ENCODE data around the gene MPL. TPM values are rescaled to one million over a fixed set of nuclear protein-coding genes. Genes with fewer than 3 reads are reported as not detected.
A peak's percentile ranks its signal among the peaks of the same experiment; 100 is the strongest.

The MPL gene
- total RNA-seq, 1 donor from 2014 or later = not detected

GRCh38 chr1:43302201-43302600 lies 35.4 kb upstream of the MPL start:
- no peaks in the 10 kb centered on the region for H3K9me3 Mint-ChIP-seq
- no peaks in the 10 kb centered on the region for H3K36me3 Mint-ChIP-seq (ENCODE audit: low read depth)
- intact Hi-C loops (cut with micrococcal nuclease) = no loop called here
- H3K27me3 Mint-ChIP-seq = no peaks in the 10 kb centered on the region
- H3K4me3 Mint-ChIP-seq = no peak overlapping the region
- H3K27ac Mint-ChIP-seq = no peak overlapping the region
- DNase-seq = no peak
- H3K4me1 Mint-ChIP-seq = peaks cover 2% of the 10 kb centered on the region

GRCh38 chr1:43302721-43303470 lies 34.7 kb upstream of the MPL start:
- no peak overlapping the region for H3K4me3 Mint-ChIP-seq
- no peaks in the 10 kb centered on the region for H3K27me3 Mint-ChIP-seq
- H3K9me3 Mint-ChIP-seq = no peaks in the 10 kb centered on the region
- H3K4me1 Mint-ChIP-seq = peaks cover 2% of the 10 kb centered on the region
- H3K36me3 Mint-ChIP-seq (ENCODE audit: low read depth) = no peaks in the 10 kb centered on the region
- DNase-seq = no peak
- no peak overlapping the region for H3K27ac Mint-ChIP-seq
- intact Hi-C loops (cut with micrococcal nuclease) = no loop called here

GRCh38 chr1:43303471-43304313 lies 33.9 kb upstream of the MPL start:
- no peaks in the 10 kb centered on the region for H3K36me3 Mint-ChIP-seq (ENCODE audit: low read depth)
- H3K4me3 Mint-ChIP-seq = no peak overlapping the region
- no peaks in the 10 kb centered on the region for H3K27me3 Mint-ChIP-seq
- DNase-seq = no peak
- no peaks in the 10 kb centered on the region for H3K9me3 Mint-ChIP-seq
- H3K27ac Mint-ChIP-seq = no peak overlapping the region
- H3K4me1 Mint-ChIP-seq = peaks cover 2% of the 10 kb centered on the region
- intact Hi-C loops (cut with micrococcal nuclease) = no loop called here

GRCh38 chr1:43304314-43304681 lies 33.3 kb upstream of the MPL start:
- H3K36me3 Mint-ChIP-seq (ENCODE audit: low read depth) = no peaks in the 10 kb centered on the region

DNA sequence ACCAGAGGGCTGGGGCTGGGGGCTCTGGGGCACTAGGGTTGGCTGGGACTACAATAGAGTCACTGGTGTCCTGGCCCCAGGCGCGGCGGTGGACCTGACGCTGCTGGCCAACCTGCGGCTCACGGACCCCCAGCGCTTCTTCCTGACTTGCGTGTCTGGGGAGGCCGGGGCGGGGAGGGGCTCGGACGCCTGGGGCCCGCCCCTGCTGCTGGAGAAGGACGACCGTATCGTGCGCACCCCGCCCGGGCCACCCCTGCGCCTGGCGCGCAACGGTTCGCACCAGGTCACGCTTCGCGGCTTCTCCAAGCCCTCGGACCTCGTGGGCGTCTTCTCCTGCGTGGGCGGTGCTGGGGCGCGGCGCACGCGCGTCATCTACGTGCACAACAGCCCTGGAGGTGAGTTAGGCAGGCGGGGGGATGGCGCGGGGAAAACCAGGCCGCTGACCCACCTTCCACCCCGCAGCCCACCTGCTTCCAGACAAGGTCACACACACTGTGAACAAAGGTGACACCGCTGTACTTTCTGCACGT lies 32.8 kb upstream of the MPL start:
- intact Hi-C loops (cut with micrococcal nuclease) = no loop called here
- no peaks in the 10 kb centered on the region for H3K36me3 Mint-ChIP-seq (ENCODE audit: low read depth)
- no peaks in the 10 kb centered on the region for H3K27me3 Mint-ChIP-seq
- no peak overlapping the region for H3K27ac Mint-ChIP-seq
- H3K4me3 Mint-ChIP-seq = no peak overlapping the region
- H3K4me1 Mint-ChIP-seq = peaks cover 2% of the 10 kb centered on the region
- no peaks in the 10 kb centered on the region for H3K9me3 Mint-ChIP-seq
- DNase-seq = no peak

More at GRCh38 chr1:43304314-43304681, 33.3 kb upstream of the MPL start:
- Mint-ChIP-seq H3K9me3 (no peaks in the 10 kb centered on the region), H3K27me3 (no peaks in the 10 kb centered on the region), H3K27ac (no peak overlapping the region), H3K4me3 (no peak overlapping the region), H3K4me1 (peaks cover 2% of the 10 kb centered on the region)
- intact Hi-C loops (cut with micrococcal nuclease) = no loop called here
- no peak for DNase-seq

- H3K36me3 Mint-ChIP-seq (ENCODE audit: low read depth) = no peaks in the 10 kb centered on the region
- H3K4me1 Mint-ChIP-seq = peaks cover 2% of the 10 kb centered on the region
- no peaks in the 10 kb centered on the region for H3K9me3 Mint-ChIP-seq
- no peak for DNase-seq
- peaks cover 2% of the 10 kb centered on the region for H3K27me3 Mint-ChIP-seq
- H3K4me3 Mint-ChIP-seq = no peak overlapping the region
- H3K27ac Mint-ChIP-seq = no peak overlapping the region
- intact Hi-C loops (cut with micrococcal nuclease) = no loop called here
Observed at GRCh38 chr1:43305461-43305860, 32.2 kb upstream of the MPL start.

DNA sequence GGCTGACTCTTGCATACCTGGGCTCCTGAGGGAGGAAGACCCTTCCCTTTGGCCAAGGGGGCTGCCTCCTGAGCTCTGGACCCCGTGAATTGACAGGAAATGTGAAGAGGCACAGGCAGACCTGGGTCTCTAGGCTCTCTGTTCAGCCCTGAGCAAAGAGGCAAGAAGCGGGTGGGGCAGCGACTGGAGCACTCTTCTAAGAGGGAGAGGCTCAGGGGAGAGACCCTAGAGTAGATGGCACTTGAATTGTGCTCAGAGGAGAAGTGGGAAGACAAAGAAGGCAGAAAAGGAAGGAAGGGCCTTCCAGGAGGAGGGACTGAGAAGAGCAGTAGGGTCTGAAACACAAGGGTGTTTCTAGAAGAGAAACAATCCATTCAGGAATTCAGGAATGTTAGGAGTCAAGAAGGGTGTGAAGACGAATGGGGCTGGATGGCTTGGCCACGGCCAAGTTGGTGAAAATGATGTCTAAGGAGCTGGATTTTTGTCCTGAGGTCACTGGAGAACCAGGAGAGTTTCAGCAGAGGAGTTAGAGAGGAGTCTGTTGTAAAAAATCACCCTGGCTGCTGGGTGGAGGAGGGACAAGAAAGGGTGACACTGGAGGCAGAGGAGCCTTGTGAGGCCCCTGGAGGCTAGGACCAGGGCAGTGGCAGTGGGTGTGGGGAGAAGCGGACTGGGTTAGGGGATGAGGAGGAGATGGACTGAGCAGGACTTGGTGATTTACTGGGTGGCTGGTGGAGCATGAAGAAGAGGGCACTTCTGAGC lies 31.5 kb upstream of the MPL start:
- Mint-ChIP-seq H3K27me3 (peaks cover 2% of the 10 kb centered on the region), H3K4me3 (no peak overlapping the region), H3K4me1 (peaks cover under 1% of the 10 kb centered on the region), H3K36me3 (ENCODE audit: low read depth) (no peaks in the 10 kb centered on the region), H3K27ac (peak overlapping the region; percentile 20), H3K9me3 (no peaks in the 10 kb centered on the region)
- DNase-seq = no peak
- intact Hi-C loops (cut with micrococcal nuclease) = no loop called here

DNA sequence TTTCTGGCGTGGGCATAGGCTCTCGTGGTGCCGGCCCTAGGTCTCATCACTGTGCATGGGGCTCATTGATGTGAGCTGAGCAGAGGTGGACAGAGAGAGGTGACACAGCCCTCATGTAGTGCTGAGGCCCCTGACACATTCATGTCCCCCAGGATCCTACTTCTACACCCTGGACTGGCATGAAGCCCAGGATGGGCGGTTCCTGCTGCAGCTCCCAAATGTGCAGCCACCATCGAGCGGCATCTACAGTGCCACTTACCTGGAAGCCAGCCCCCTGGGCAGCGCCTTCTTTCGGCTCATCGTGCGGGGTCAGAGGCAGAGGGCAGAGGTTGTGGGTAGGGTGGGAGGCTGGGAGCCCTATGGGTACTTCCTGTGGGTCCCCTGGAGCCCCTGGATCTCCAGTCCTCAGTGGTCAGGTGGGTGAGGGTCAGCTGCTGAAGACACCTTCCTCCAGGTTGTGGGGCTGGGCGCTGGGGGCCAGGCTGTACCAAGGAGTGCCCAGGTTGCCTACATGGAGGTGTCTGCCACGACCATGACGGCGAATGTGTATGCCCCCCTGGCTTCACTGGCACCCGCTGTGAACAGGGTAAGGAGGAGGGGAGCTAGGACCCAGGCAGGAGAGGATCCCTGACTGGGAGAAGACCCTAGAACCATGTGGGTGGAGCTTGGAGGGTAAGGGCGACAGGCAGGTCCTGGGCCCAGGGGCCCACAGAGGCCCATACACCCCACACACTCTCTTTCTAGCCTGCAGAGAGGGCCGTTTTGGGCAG lies 30.7 kb upstream of the MPL start:
- no peaks in the 10 kb centered on the region for H3K9me3 Mint-ChIP-seq
- DNase-seq = no peak
- no peak overlapping the region for H3K4me3 Mint-ChIP-seq
- intact Hi-C loops (cut with micrococcal nuclease) = no loop called here
- no peaks in the 10 kb centered on the region for H3K4me1 Mint-ChIP-seq
- H3K27me3 Mint-ChIP-seq = peaks cover 2% of the 10 kb centered on the region
- no peaks in the 10 kb centered on the region for H3K36me3 Mint-ChIP-seq (ENCODE audit: low read depth)
- H3K27ac Mint-ChIP-seq = no peak overlapping the region

DNA sequence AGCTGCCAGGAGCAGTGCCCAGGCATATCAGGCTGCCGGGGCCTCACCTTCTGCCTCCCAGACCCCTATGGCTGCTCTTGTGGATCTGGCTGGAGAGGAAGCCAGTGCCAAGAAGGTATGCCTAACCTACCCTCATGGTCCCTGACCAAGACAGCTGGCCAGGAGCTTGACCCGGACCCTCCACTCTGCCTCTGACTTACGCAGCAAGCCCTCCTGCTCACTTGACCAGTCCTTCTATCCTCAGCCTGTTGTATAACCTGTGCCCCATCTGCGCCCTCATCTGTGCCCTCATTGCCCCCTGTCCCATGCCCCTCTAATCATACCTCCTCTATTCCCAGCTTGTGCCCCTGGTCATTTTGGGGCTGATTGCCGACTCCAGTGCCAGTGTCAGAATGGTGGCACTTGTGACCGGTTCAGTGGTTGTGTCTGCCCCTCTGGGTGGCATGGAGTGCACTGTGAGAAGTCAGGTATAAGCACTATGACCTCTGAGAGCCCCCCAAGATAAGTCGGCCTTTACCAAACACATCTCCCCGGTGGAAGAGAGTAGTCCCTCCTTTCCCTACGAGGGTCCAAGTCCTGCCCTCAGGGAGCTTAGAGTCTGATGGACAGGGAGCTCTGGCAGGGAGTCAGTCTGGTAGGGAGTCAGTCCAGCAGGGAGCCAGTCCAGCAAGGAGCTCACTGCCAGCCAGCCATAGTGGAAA lies 30.0 kb upstream of the MPL start:
- H3K27me3 Mint-ChIP-seq = peaks cover 2% of the 10 kb centered on the region
- no peaks in the 10 kb centered on the region for H3K36me3 Mint-ChIP-seq (ENCODE audit: low read depth)
- H3K9me3 Mint-ChIP-seq = no peaks in the 10 kb centered on the region
- intact Hi-C loops (cut with micrococcal nuclease) = no loop called here
- no peak for DNase-seq
- H3K27ac Mint-ChIP-seq = no peak overlapping the region
- H3K4me1 Mint-ChIP-seq = no peaks in the 10 kb centered on the region
- H3K4me3 Mint-ChIP-seq = no peak overlapping the region

DNA sequence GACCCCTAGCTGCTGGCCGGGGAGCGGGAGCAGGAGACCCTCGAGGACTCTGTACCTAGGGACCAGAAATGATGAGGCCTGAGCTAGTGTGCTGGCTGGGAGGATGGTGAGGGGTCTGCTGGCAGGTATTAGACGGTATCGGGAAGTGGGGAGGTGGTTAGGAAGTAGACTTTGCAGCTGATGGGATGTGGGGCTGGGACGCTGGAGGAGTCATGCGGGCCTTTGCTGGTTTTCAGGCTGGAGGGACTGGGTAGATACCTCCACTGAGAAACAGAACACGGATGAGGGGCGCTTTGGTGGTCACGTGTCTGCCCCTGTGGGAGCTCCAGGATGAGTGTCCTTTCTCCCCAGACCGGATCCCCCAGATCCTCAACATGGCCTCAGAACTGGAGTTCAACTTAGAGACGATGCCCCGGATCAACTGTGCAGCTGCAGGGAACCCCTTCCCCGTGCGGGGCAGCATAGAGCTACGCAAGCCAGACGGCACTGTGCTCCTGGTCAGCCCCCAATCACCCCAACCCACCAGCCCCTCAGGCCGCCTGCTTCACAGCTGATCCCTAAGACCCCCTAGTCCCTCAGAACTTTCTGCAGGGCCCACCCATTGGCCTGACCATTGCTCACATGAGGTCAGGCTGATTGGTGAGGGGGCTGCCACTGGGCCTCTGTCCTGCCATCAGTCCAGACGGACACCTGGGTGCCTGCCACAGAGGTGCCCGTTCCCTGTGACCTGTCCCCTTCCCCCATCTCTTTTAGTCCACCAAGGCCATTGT lies 28.8 kb upstream of the MPL start:
- Mint-ChIP-seq H3K4me1 (no peaks in the 10 kb centered on the region), H3K27ac (no peak overlapping the region), H3K27me3 (peaks cover 2% of the 10 kb centered on the region), H3K9me3 (no peaks in the 10 kb centered on the region), H3K36me3 (ENCODE audit: low read depth) (no peaks in the 10 kb centered on the region), H3K4me3 (no peak overlapping the region)
- DNase-seq = no peak
- intact Hi-C loops (cut with micrococcal nuclease) = no loop called here

GRCh38 chr1:43309405-43310025 lies 28.1 kb upstream of the MPL start:
- Mint-ChIP-seq H3K27ac (no peak overlapping the region), H3K4me3 (no peak overlapping the region), H3K36me3 (ENCODE audit: low read depth) (no peaks in the 10 kb centered on the region), H3K27me3 (peaks cover 2% of the 10 kb centered on the region), H3K9me3 (no peaks in the 10 kb centered on the region), H3K4me1 (no peaks in the 10 kb centered on the region)
- intact Hi-C loops (cut with micrococcal nuclease) = no loop called here
- DNase-seq = no peak

DNA sequence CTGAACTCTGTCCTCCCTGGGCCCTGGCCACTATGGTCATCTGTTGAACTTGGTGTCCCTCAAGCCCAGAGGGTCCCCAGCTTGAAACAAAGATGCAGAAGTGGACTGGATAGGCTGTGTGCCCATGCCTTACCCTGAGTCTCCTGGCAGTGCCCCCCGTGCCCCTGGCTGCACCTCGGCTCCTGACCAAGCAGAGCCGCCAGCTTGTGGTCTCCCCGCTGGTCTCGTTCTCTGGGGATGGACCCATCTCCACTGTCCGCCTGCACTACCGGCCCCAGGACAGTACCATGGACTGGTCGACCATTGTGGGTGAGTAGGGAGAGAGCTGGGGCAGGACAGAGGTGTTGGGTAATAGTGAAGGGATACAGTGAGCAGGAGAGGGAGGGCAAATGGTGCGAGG lies 26.1 kb upstream of the MPL start:
- Mint-ChIP-seq H3K4me3 (no peak overlapping the region), H3K36me3 (ENCODE audit: low read depth) (no peaks in the 10 kb centered on the region), H3K27me3 (peaks cover 2% of the 10 kb centered on the region), H3K27ac (no peak overlapping the region), H3K9me3 (no peaks in the 10 kb centered on the region), H3K4me1 (no peaks in the 10 kb centered on the region)
- no peak for DNase-seq
- intact Hi-C loops (cut with micrococcal nuclease) = no loop called here

Data from activated CD4-positive, alpha-beta T cell treated with anti-CD3 and anti-CD28 coated beads, Interleukin-2, amount 10 ng/mL, durations not matched to agents 24 days and 14 days (primary cell).